ENCODE results near the gene ZMYND19. TPM values are rescaled to one million over a fixed set of nuclear protein-coding genes. Genes with fewer than 3 reads are reported as not detected.

ZMYND19 gene
- total RNA-seq, 1 experiment from 2014 or later, result 77.9 TPM

GRCh38 chr9:137545123-137545522, 45.2 kb downstream of the ZMYND19 start:
- no peak for ATAC-seq
- peaks cover 18% of the 10 kb centered on the region for H3K9me3 Mint-ChIP-seq
- ChIA-PET CTCF (interaction anchor here (0.7 to 2.1 kb wide), 6 partner anchors 10 to 266 kb away, joined by 3 to 7 read pairs (median 4); partner anchors contain the start of genes EXD3 and ZMYND19), POLR2A (no interaction called here)
- peaks cover 17% of the 10 kb centered on the region; the same call in 1 of the 2 replicates for H3K36me3 Mint-ChIP-seq
- DNase-seq (ENCODE audit: low spot score), result no peak
- H3K27ac Mint-ChIP-seq, result no peak overlapping the region
- peaks cover 3% of the 10 kb centered on the region for H3K27me3 Mint-ChIP-seq (ENCODE audit: low read depth)
- TF ChIP-seq TEAD4 (CRISPR knock-in tag; IDR thresholded peaks at IDR 0.05), result no peak
- no peak for TF ChIP-seq SP1 (CRISPR knock-in tag; conservative IDR thresholded peaks at IDR 0.05)
- TF ChIP-seq PREB (CRISPR knock-in tag; IDR thresholded peaks at IDR 0.05; ENCODE audit: borderline replicate concordance), result no peak
- TF ChIP-seq E2F5 (CRISPR knock-in tag; IDR thresholded peaks at IDR 0.05), result no peak
- no peak for TF ChIP-seq RELA (CRISPR knock-in tag; IDR thresholded peaks at IDR 0.05; ENCODE audit: borderline replicate concordance)
- no peak for TF ChIP-seq MXD4 (CRISPR knock-in tag; IDR thresholded peaks at IDR 0.05; ENCODE audit: borderline replicate concordance)
- no peak for TF ChIP-seq ZNF423 (CRISPR knock-in tag; IDR thresholded peaks at IDR 0.05)
- no peak for TF ChIP-seq ARID4B (CRISPR knock-in tag; IDR thresholded peaks at IDR 0.05; ENCODE audit: borderline replicate concordance)
- TF ChIP-seq USF1 (CRISPR knock-in tag; IDR thresholded peaks at IDR 0.05), result no peak
- no peak for TF ChIP-seq NFE2L1 (CRISPR knock-in tag; IDR thresholded peaks at IDR 0.05)
- TF ChIP-seq E2F4 (CRISPR knock-in tag; IDR thresholded peaks at IDR 0.05; ENCODE audit: borderline replicate concordance, low read depth), result no peak
- TF ChIP-seq AFF4 (CRISPR knock-in tag; IDR thresholded peaks at IDR 0.05; ENCODE audit: borderline replicate concordance), result no peak
- no peak for TF ChIP-seq ZNF532 (CRISPR knock-in tag; IDR thresholded peaks at IDR 0.05; ENCODE audit: borderline replicate concordance)
- TF ChIP-seq ZNF317 (CRISPR knock-in tag; IDR thresholded peaks at IDR 0.05; ENCODE audit: borderline replicate concordance, low read depth), result no peak
- H3K4me1 Mint-ChIP-seq, result peaks cover 1% of the 10 kb centered on the region
- H3K4me3 Mint-ChIP-seq, result no peak overlapping the region
